ENCODE measurements around the gene ATXN7L1. TPM values are rescaled to one million over a fixed set of nuclear protein-coding genes. Genes with fewer than 3 reads are reported as not detected.

Gene ATXN7L1
- total RNA-seq, 1 donor, result 17.3 TPM

GRCh38 chr7:105723572-105723971 lies 152.8 kb downstream of the ATXN7L1 start:
- peak; percentile 24 for DNase-seq (ENCODE audit: low read depth)
- no peak overlapping the region for H3K4me3 ChIP-seq (ENCODE audit: low read depth, low read length)
- no peak for TF ChIP-seq CTCF (IDR thresholded peaks at IDR 0.05; ENCODE audit: insufficient read depth, low read depth, low read length)

GRCh38 chr7:105721571-105722104 lies 154.8 kb downstream of the ATXN7L1 start:
- TF ChIP-seq CTCF (IDR thresholded peaks at IDR 0.05; ENCODE audit: insufficient read depth, low read depth, low read length), result no peak
- no peak overlapping the region for H3K4me3 ChIP-seq (ENCODE audit: low read depth, low read length)
- no peak for DNase-seq (ENCODE audit: low read depth)

GRCh38 chr7:105719919-105720318 lies 156.5 kb downstream of the ATXN7L1 start:
- no peak for TF ChIP-seq CTCF (IDR thresholded peaks at IDR 0.05; ENCODE audit: insufficient read depth, low read depth, low read length)
- no peak overlapping the region for H3K4me3 ChIP-seq (ENCODE audit: low read depth, low read length)
- no peak for DNase-seq (ENCODE audit: low read depth)

- TF ChIP-seq CTCF (IDR thresholded peaks at IDR 0.05; ENCODE audit: insufficient read depth, low read depth, low read length), result no peak
Observed at GRCh38 chr7:105719395-105719794, 157.0 kb downstream of the ATXN7L1 start.

GRCh38 chr7:105718511-105718925 lies 157.9 kb downstream of the ATXN7L1 start:
- no peak for TF ChIP-seq CTCF (IDR thresholded peaks at IDR 0.05; ENCODE audit: insufficient read depth, low read depth, low read length)
- no peak overlapping the region for H3K4me3 ChIP-seq (ENCODE audit: low read depth, low read length)
- DNase-seq (ENCODE audit: low read depth), result no peak

More at GRCh38 chr7:105719395-105719794, 157.0 kb downstream of the ATXN7L1 start:
- no peak for DNase-seq (ENCODE audit: low read depth)
- H3K4me3 ChIP-seq (ENCODE audit: low read depth, low read length), result no peak overlapping the region

- H3K4me3 ChIP-seq (ENCODE audit: low read depth, low read length), result no peak overlapping the region
- TF ChIP-seq CTCF (IDR thresholded peaks at IDR 0.05; ENCODE audit: insufficient read depth, low read depth, low read length), result no peak
- DNase-seq (ENCODE audit: low read depth), result no peak
Observed at GRCh38 chr7:105715528-105715927, 160.9 kb downstream of the ATXN7L1 start.

Data from fibroblast of villous mesenchyme (primary cell).